Activated T-cell treated with anti-CD3 and anti-CD28 coated beads, Interleukin-2, amount 50 U/mL, for 48 hours (primary cell): ENCODE measurements around the gene ANKRD40CL.
"Not testable (repeated sequence)": the region's sequence is repeated elsewhere in the genome, so short reads cannot be mapped to it uniquely, and the experiment has no call there.

Experiments used
- DNase-seq, 2 experiments: peaks; one replicate each; pipeline ENCODE4 v3.0.0-alpha.2; 2020

Gene ANKRD40CL

DNA sequence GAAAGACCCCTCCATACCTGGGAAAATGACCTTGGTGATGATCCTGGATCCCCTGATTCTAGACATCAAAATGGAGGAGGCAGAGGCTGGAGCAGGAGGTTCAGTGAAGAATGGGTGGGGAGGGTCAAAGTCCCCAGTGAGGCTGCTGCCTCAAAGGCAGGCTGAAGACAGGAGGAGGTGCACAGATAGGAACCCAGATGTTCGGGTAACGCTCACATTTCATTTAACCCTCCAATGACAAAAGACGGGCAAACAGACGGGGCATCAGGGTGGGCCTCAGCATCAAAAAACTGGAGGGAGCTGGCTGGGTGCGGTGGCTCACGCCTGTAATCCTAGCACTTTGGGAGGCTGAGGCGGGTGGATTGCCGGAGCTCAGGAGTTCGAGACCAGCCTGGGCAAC, at the start of gene ANKRD40CL:
Gene ANKRD40CL, minus strand, starts transcription at position 73 of the 400 bp plus-strand sequence. CDS start 605 bp downstream, outside the sequence.
- no peak for DNase-seq

GRCh38 chr17:50816271-50816670, 49.0 kb upstream of the ANKRD40CL start:
- DNase-seq = no peak

- DNase-seq = no peak
These were observed 48.1 kb upstream of the ANKRD40CL start for GRCh38 chr17:50815400-50815799.

DNA sequence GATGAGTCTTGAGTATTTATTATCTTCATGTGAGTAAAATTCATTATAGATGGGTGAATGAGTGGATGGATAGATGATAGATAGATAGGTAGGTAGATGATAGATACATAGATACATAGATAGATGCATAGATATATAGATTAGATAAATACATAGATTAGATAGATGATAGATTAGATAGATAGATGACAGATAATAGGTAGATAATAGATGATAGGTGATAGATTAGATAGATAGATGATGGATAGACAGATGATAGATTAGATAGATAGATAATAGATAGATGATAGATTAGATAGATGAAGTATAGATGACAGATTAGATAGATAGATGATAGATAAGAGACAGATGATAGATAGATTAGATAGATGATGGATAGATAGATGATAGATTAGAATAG, 46.3 kb upstream of the ANKRD40CL start:
- DNase-seq = no peak

GRCh38 chr17:50808888-50809287, 41.6 kb upstream of the ANKRD40CL start:
- no peak for DNase-seq

- no peak for DNase-seq
These were observed 41.1 kb upstream of the ANKRD40CL start for GRCh38 chr17:50808413-50808812.

DNA sequence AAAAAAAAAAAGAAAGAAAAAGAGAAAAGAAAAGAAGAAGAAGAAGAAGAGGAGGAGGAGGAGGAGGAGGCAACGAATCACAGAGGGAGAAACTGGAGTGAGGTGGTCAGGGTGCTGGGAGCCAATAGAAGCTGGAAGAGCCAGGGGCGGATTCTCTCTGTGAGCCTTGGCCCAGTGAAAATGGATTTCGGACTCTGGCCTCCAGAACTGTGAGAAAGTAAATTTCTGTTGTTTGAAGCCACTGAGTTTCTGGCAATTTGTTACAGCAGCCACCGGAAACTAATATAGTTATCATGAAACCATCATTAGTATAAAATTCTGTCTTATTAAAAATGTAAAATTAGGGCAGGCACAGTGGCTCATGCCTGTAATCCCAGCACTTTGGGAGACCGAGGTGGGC, 40.4 kb upstream of the ANKRD40CL start:
- DNase-seq = no peak

GRCh38 chr17:50807009-50807408, 39.7 kb upstream of the ANKRD40CL start:
- DNase-seq = no peak

- DNase-seq = no peak
These were observed 38.9 kb upstream of the ANKRD40CL start for GRCh38 chr17:50806141-50806643.

- DNase-seq = no peak
These were observed 38.2 kb upstream of the ANKRD40CL start for GRCh38 chr17:50805486-50805885.

DNA sequence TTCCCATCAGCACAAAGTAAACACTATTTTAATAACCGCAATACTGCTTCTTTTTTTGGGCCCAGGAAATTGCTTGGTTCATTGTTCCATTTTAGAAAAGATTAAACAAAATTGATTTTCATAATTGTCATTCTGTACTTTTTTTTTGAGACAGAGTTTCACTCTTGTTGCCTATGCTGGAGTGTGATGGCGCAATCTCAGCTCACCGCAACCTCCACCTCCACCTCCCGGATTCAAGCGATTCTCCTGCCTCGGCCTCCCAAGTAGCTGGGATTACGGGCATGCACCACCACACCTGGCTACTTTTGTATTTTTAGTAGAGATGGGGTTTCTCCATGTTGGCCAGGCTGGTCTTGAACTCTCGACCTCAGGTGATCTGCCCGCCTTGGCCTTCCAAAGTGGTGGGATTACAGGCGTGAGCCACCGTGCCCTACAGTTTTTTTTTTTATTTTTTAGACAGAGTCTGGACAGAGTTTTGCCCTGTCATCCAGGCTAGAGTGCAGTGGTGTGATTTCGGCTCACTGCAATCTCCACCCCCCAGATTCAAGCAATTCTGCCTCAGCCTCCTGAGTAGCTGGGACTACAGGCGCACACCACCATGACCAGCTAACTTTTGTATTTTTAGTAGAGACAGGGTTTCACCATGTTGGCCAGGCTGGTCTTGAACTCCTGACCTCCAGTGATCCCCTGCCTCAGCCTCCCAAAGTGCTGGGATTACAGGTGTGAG, 37.6 kb upstream of the ANKRD40CL start:
- DNase-seq = not testable (repeated sequence)

- no peak for DNase-seq
These were observed 36.4 kb upstream of the ANKRD40CL start for GRCh38 chr17:50803676-50804075.

DNA sequence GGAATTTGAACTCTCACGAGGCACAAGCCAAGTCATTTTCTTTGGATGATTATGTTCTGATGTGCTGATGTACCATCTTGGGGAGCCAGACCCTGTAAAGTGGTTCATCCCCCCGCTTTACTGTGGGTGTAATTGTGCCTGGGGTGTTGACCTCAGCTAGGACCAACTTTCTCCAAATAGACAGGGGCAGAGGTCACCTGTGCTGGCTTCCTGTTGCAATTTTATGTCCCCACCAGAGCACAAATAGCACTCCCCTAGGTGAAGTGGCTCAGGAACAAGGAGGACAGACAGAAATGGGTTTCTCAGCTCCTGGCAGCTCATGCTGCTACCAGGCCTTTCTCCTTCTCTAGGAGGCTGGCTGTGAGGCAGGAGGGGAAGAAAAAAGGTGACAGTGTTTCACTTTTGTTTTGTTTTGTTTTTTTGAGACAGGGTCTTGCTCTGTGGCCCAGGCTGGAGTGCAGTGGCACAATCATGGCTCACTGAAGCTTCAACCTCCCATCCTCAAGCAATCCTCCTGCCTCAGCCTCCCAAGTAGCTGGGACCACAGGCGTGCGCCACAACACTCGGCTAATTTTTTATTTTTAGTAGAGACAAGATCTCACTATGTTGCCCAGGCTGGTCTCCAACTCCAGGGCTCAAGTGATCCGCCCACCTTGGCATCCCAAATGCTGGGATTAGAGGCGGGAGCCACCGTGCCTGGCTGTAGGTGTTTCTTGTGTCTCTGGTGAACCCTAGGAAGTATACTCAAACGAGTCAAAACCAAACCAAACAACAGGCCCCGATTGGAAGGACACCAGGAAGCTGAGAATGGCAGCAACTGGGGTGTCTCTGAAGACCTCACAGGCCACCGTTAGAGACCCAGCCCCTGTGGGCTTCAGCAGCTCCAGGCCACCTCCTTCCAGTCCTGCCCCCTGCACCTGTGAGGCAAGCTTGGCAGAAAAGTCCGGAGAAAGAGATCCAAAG, 35.6 kb upstream of the ANKRD40CL start:
- DNase-seq = no peak

DNA sequence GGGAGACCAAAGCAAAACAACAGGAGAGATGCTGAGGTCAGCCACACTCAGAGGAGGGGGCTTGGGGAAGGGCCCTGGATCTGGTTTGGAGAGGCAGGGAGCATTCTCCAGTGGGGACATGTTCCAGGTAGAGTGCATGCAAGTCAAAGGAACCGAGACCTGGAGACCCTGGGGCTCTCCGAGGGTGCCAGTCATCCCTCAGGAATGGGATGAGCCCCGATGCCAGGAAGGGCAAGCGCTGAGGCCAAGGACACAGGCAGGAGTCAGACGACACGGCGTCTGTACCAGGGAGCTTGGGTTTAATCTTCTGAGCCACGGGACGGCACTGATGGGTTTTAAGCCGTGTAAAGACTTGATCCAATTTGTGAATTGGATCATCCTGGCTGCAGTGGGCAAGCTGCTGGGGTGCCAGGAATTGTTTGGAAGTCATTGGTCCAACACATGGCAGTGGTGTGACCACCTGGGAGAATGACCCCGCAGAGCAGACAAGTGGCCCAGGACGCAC, 32.9 kb upstream of the ANKRD40CL start:
- no peak for DNase-seq

GRCh38 chr17:50799582-50799981, 32.3 kb upstream of the ANKRD40CL start:
- no peak for DNase-seq

DNA sequence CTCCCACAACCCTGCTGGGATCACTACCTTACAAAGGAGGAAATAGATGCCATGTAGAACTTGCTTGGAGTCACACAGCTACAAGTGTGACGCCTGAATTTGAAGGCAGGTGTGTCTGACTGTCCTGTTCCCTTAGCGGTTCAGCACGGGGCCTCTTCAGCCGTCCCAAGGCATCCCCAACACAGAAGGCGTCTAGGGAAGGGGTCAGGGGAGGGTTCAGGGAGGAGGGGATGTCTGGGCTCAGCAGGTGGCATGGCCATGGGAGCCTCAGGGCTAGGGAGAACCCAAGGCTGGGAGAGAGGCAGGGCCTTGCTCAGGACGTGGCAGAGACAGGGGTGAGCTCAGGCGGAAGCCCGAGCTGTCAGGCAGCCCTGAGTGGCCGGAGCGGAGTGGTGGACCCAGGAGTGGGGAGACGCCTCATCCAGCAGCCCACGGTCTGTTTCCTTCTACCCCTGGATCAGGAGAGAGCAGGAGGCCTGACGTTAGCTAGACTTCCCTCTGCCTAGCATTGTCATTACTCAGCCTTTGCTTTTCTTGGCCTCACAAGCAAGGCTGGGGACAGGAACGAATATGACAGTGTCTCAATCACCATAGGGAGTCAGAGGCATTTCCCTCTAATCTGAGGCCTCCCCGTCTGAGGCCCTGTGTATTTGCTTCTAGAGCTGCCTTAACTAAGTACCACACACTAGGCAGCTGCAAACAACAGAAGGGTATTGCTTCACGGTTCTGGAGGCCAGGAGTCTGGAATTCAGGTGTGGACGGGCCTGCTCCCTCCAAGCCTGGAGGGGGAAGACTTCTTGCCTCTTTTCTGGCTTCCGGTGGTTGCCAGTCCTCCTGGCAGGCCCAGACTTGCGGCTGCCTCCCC, 31.3 kb upstream of the ANKRD40CL start:
- no peak for DNase-seq

DNA sequence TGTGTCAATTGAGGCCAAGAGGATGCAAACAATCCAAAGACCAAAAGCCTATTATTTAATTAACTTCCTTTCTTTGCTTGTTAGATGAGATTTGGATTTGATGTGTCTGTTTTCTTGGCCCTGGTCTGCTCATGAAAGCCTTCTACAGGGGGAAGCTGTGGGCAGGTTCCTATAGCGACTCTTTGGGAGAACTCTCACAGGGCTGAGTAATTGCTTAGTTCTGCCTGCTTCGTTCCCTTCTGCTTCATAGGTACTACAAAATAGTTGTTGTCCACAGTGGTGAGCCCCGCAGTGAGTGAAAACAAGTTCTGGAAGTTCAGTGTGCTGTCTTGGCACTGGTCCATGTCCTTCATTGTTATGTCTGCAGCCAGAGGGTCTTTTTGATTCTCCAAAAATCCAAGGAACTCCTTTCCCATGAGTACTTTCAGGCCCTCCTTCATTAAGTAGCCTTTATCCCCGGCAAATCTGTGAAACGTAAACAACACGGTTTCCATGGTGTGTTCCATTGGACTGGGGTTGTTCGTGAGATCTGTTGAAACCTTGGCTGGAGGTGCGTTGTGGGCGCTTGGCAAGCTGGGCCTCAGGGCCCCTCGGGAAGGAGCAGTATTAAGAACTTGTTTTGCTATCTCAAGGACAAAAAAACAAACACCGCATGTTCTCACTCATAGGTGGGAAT, 30.0 kb upstream of the ANKRD40CL start:
- DNase-seq = no peak

DNA sequence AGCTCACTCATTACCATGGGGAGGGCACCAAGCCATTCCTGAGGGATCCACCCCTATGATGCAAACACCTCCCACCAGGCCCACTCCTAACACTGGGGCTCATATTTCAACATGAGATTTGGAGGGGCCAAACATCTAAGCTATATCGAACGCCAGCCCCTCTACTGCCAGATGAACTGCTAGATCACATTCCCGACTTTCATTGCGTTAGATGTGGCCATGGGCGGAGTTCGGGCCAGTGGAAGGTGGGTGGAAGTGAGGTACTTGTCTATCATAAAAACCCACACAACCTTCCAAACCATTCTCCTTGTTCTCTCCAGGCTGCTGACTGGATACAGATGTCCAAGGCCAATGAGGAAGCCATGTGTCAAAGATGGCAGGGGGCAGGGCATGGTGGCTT, 27.0 kb upstream of the ANKRD40CL start:
- DNase-seq = no peak

GRCh38 chr17:50793007-50793406, 25.7 kb upstream of the ANKRD40CL start:
- DNase-seq = no peak

DNA sequence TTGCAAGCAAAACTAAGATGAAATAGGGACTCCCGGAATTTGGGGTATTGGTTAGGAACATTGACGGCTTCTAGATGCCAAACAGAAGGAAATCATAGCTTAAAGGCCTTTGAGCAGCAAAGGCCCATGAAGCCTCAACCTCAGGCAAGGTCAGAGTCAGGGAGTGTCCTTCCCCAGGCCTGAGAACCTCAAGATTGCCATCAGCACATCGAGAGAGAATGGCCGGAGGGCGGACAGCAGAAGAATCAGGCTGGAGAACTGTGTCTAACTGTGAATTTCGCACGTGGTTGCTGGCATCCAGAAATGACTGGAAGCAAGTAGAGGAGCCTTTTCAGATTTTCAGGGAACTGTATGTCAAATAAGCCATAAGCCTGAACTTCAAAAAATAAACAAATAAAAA, 24.8 kb upstream of the ANKRD40CL start:
- DNase-seq = no peak

DNA sequence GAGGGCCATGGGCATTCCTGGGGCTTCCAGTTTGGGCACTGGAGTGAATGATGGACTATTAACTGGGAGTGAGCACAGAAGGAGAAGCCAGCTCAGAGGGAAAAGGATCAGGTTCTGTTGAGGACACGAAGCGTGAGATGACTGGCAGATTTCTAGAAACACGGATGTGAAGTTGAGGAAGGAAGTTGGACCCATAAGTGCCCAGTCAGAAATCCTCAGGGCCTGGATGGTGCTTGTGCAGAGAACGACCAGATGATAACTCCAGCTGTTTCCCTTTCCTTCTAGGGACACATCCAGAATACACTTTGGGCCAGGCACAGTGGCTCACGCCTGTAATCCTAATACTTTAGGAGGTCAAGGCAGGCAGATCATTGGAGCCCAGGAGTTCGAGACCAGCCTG, 23.3 kb upstream of the ANKRD40CL start:
- no peak for DNase-seq

DNA sequence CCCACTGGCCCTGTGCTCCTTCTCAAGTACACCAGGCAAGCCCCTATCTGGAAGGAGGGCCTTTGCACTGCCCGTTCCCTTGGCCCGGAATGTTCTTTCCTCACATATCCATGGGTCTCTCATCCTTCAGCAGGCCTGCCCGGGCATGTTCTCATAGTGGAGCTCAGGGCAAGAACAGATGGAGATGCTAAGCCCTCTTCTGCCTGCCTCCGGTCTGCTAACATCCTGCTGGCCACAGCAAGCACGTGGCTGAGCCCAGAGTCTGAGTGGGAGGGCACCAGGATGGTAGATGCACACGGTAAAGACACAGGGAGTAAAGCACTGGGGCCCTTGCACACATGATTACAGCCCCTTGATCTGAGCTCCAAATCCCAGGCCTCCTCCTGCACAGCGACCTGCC, 19.8 kb upstream of the ANKRD40CL start:
- DNase-seq = no peak
